GM18519 (cell line): Measurements from ENCODE around the gene TPM4.
"Not testable (repeated sequence)": the region's sequence is repeated elsewhere in the genome, so short reads cannot be mapped to it uniquely, and the experiment has no call there.

ENCODE experiments used
- ATAC-seq: cut with Tn5 transposase; IDR thresholded peaks from one replicate; pipeline ENCODE4 v1.9.1; 2021; ENCODE audit warnings: mild to moderate bottlenecking, moderate library complexity; ENCODE audit not compliant: unreplicated experiment, low FRiP score

The TPM4 gene

GRCh38 chr19:16076154-16076957, at the start of gene TPM4:
TSS of gene TPM4 (plus strand) at chr19:16076495. CDS start at chr19:16076566, 71 bp downstream.
- ATAC-seq: peak; percentile 34

- no peak for ATAC-seq
Observed at GRCh38 chr19:16026756-16027155, 49.5 kb upstream of the TPM4 start.

GRCh38 chr19:16027528-16027927, 48.8 kb upstream of the TPM4 start:
- no peak for ATAC-seq

GRCh38 chr19:16030155-16030554, 46.1 kb upstream of the TPM4 start:
- not testable (repeated sequence) for ATAC-seq

GRCh38 chr19:16030964-16031871, 45.1 kb upstream of the TPM4 start:
- no peak for ATAC-seq

GRCh38 chr19:16031872-16032200, 44.5 kb upstream of the TPM4 start:
- no peak for ATAC-seq

GRCh38 chr19:16032509-16033135, 43.7 kb upstream of the TPM4 start:
- no peak for ATAC-seq

- ATAC-seq: no peak
Observed at GRCh38 chr19:16033136-16033530, 43.2 kb upstream of the TPM4 start.

- no peak for ATAC-seq
Observed at GRCh38 chr19:16033721-16034120, 42.6 kb upstream of the TPM4 start.

- ATAC-seq: no peak
Observed at GRCh38 chr19:16034180-16034579, 42.1 kb upstream of the TPM4 start.

GRCh38 chr19:16034958-16035560, 41.2 kb upstream of the TPM4 start:
- ATAC-seq: no peak

GRCh38 chr19:16035601-16036297, 40.5 kb upstream of the TPM4 start:
- ATAC-seq: no peak

GRCh38 chr19:16036397-16036925, 39.8 kb upstream of the TPM4 start:
- no peak for ATAC-seq

- no peak for ATAC-seq
Observed at GRCh38 chr19:16036941-16037340, 39.4 kb upstream of the TPM4 start.

- no peak for ATAC-seq
Observed at GRCh38 chr19:16037424-16038195, 38.7 kb upstream of the TPM4 start.

- ATAC-seq: no peak
Observed at GRCh38 chr19:16038196-16038695, 38.0 kb upstream of the TPM4 start.

GRCh38 chr19:16039081-16039480, 37.2 kb upstream of the TPM4 start:
- ATAC-seq: no peak

GRCh38 chr19:16039545-16039944, 36.8 kb upstream of the TPM4 start:
- ATAC-seq: no peak

- no peak for ATAC-seq
Observed at GRCh38 chr19:16040642-16041041, 35.7 kb upstream of the TPM4 start.
